Uterus (tissue), 2 donors: Measurements from ENCODE around the gene SPP1.

ENCODE experiments used
- CTCF ChIP-seq, 4 experiments: fragments of 200-600 bp in 2 of 4; fragments of 450-650 bp in 2 of 4; sonication (generic) in 2 of 4; IDR thresholded peaks; one replicate each; pipeline ENCODE4 v1.5.1; 2016 to 2019; ENCODE audit warnings: antibody characterized with exemption in 4 of 4, mild to moderate bottlenecking in 2 of 4, moderate library complexity in 1 of 4
- POLR2A ChIP-seq, 2 donors: fragments of 450-650 bp; IDR thresholded peaks; one replicate each; pipeline ENCODE4 v1.6.1; 2016; ENCODE audit warnings: antibody characterized with exemption in 2 of 2, mild to moderate bottlenecking in 1 of 2, moderate library complexity in 1 of 2

- no peak for TF ChIP-seq CTCF (IDR thresholded peaks at IDR 0.05)
- no peak for TF ChIP-seq POLR2A (IDR thresholded peaks at IDR 0.05)
Observed at GRCh38 chr4:87946766-87947165, 28.7 kb upstream of the SPP1 start.
